ENCODE data around the gene GAS2L1.

Gene GAS2L1

GRCh38 chr22:29306175-29306834, at the start of gene GAS2L1 (continued):
- TF ChIP-seq CTCF (tag by site-specific recombination; IDR thresholded peaks at IDR 0.05) (peak; percentile 85), GFI1B (tag by site-specific recombination; IDR thresholded peaks at IDR 0.05) (no peak), ZNF18 (tag by site-specific recombination; IDR thresholded peaks at IDR 0.05) (no peak), ZNF518A (tag by site-specific recombination; conservative IDR thresholded peaks at IDR 0.05; ENCODE audit: low read depth) (no peak), ATF2 (tag by site-specific recombination; IDR thresholded peaks at IDR 0.05; ENCODE audit: low read depth) (no peak), BCL11A (tag by site-specific recombination; IDR thresholded peaks at IDR 0.05; ENCODE audit: low read depth) (peak; percentile 75; the same call in 1 of the 2 replicates), BCL6B (tag by site-specific recombination; IDR thresholded peaks at IDR 0.05) (no peak), INSM2 (tag by site-specific recombination; IDR thresholded peaks at IDR 0.05) (no peak), ZNF692 (tag by site-specific recombination; IDR thresholded peaks at IDR 0.05) (no peak), ZNF398 (tag by site-specific recombination; IDR thresholded peaks at IDR 0.05) (0 out of 2 replicates have a peak, but pooled peaks have one; percentile 5), ZNF416 (tag by site-specific recombination; IDR thresholded peaks at IDR 0.05) (no peak), ZBTB17 (tag by site-specific recombination; IDR thresholded peaks at IDR 0.05) (peak; percentile 76), ZNF362 (tag by site-specific recombination; IDR thresholded peaks at IDR 0.05) (no peak), GLI2 (tag by site-specific recombination; IDR thresholded peaks at IDR 0.05; ENCODE audit: borderline replicate concordance, low read depth) (no peak), ZNF311 (tag by site-specific recombination; IDR thresholded peaks at IDR 0.05; ENCODE audit: borderline replicate concordance) (no peak), ZNF747 (tag by site-specific recombination; IDR thresholded peaks at IDR 0.05) (no peak)

Measured in HEK293 (cell line).